NCI-H2171 (cell line): Measurements from ENCODE around the gene BORA.
"Not testable (repeated sequence)": the region's sequence is repeated elsewhere in the genome, so short reads cannot be mapped to it uniquely, and the experiment has no call there.

ENCODE experiments used
- DNase-seq: peaks from one replicate; lab custom pipeline; 2025; lab: John Stamatoyannopoulos, UW

BORA gene

GRCh38 chr13:72727417-72728289 is at the start of gene BORA, which contains the start of gene MZT1:
Gene BORA, plus strand, starts transcription at chr13:72727923. Its CDS starts 1,018 bp downstream, at chr13:72728941.
Gene MZT1, minus strand, starts transcription at chr13:72727629. Its CDS starts 27 bp downstream, at chr13:72727602.
- DNase-seq: peak; percentile 97

- no peak for DNase-seq
Measured at GRCh38 chr13:72678312-72678711, 49.4 kb upstream of the BORA start.

GRCh38 chr13:72680353-72680752 is 47.4 kb upstream of the BORA start:
- no peak for DNase-seq

GRCh38 chr13:72686766-72687165 is 41.0 kb upstream of the BORA start:
- DNase-seq: no peak

GRCh38 chr13:72689181-72689696 is 38.5 kb upstream of the BORA start:
- no peak for DNase-seq

GRCh38 chr13:72692884-72693514 is 34.7 kb upstream of the BORA start:
- no peak for DNase-seq

GRCh38 chr13:72693832-72694231 is 33.9 kb upstream of the BORA start:
- no peak for DNase-seq

GRCh38 chr13:72694314-72694713 is 33.4 kb upstream of the BORA start:
- no peak for DNase-seq

- DNase-seq: peak; percentile 32
Measured at GRCh38 chr13:72696579-72696978, 31.1 kb upstream of the BORA start.

GRCh38 chr13:72698164-72698563 is 29.6 kb upstream of the BORA start:
- no peak for DNase-seq

- no peak for DNase-seq
Measured at GRCh38 chr13:72700509-72700908, 27.2 kb upstream of the BORA start.

GRCh38 chr13:72716776-72717175 is 10.9 kb upstream of the BORA start:
- no peak for DNase-seq

GRCh38 chr13:72726185-72726584 is 1.5 kb upstream of the BORA start:
- DNase-seq: not testable (repeated sequence)

GRCh38 chr13:72726726-72727416 is 852 bp upstream of the BORA start:
- peak; percentile 55 for DNase-seq

- DNase-seq: no peak
Measured at GRCh38 chr13:72728290-72728605, 525 bp downstream of the BORA start.

GRCh38 chr13:72737033-72737432 is 9.3 kb downstream of the BORA start:
- no peak for DNase-seq

GRCh38 chr13:72740015-72740414 is 12.3 kb downstream of the BORA start:
- no peak for DNase-seq

- no peak for DNase-seq
Measured at GRCh38 chr13:72745260-72745659, 17.5 kb downstream of the BORA start.

GRCh38 chr13:72751220-72751619 is 23.5 kb downstream of the BORA start:
- no peak for DNase-seq

- DNase-seq: peak; percentile 67
Measured at GRCh38 chr13:72754111-72754510, 26.4 kb downstream of the BORA start.

- no peak for DNase-seq
Measured at GRCh38 chr13:72757792-72758535, 30.2 kb downstream of the BORA start.

GRCh38 chr13:72760189-72760588 is 32.5 kb downstream of the BORA start:
- no peak for DNase-seq
